SK-N-SH treated with all-trans-retinoic acid at 6 μM for 48 hours (cell line): ENCODE results near the gene MUS81.

Experiments
- ATAC-seq: fragments of 200-7000 bp; cut with Tn5 transposase; 3 replicates; pipeline ENCODE4 v1.9.1; 2020; ENCODE audit warnings: mild to moderate bottlenecking, moderate library complexity
- ARNTL ChIP-seq: fragments of 450-650 bp; formaldehyde crosslinking; IDR thresholded peaks from 2 replicates; pipeline ENCODE4 v1.5.0; 2020; ENCODE audit warnings: low read depth, mild to moderate bottlenecking, moderate library complexity, borderline replicate concordance
- BACH2 ChIP-seq: fragments of 250-450 bp; sonication (Bioruptor Pico); IDR thresholded peaks from 2 replicates; pipeline ENCODE4 v1.9.0; 2021; ENCODE audit warnings: mild to moderate bottlenecking, borderline replicate concordance
- CSDC2 ChIP-seq: fragments of 250-450 bp; sonication (Bioruptor Pico); IDR thresholded peaks from 2 replicates; pipeline ENCODE4 v1.5.0; 2020; ENCODE audit warnings: mild to moderate bottlenecking, moderate library complexity
- ESRRG ChIP-seq: fragments of 250-450 bp; sonication (Bioruptor Pico); IDR thresholded peaks from 2 replicates; pipeline ENCODE4 v1.6.1; 2021; ENCODE audit warnings: mild to moderate bottlenecking
- GLIS3 ChIP-seq: fragments of 250-450 bp; sonication (Bioruptor Pico); IDR thresholded peaks from 2 replicates; pipeline ENCODE4 v1.5.0; 2020; ENCODE audit warnings: mild to moderate bottlenecking, moderate library complexity
- ISL1 ChIP-seq: fragments of 250-450 bp; sonication (Bioruptor Pico); IDR thresholded peaks from 2 replicates; pipeline ENCODE4 v2.1.2; 2022; ENCODE audit warnings: mild to moderate bottlenecking, moderate library complexity
- OSR1 ChIP-seq: fragments of 250-450 bp; sonication (Bioruptor Pico); IDR thresholded peaks from 2 replicates; pipeline ENCODE4 v1.8.0; 2022; ENCODE audit warnings: moderate library complexity, mild to moderate bottlenecking, inconsistent platforms
- RARB ChIP-seq: fragments of 250-450 bp; sonication (Bioruptor Pico); IDR thresholded peaks from 2 replicates; pipeline ENCODE4 v1.8.0; 2021; ENCODE audit warnings: mild to moderate bottlenecking, moderate library complexity
- SNAI2 ChIP-seq: fragments of 250-450 bp; sonication (Bioruptor Pico); IDR thresholded peaks from 2 replicates; pipeline ENCODE4 v1.5.0; 2020; ENCODE audit warnings: mild to moderate bottlenecking, moderate library complexity
- TCF4 ChIP-seq: fragments of 250-450 bp; sonication (Bioruptor Pico); IDR thresholded peaks from 2 replicates; pipeline ENCODE4 v1.8.0; 2021; ENCODE audit warnings: mild to moderate bottlenecking, moderate library complexity, borderline replicate concordance
- TOX ChIP-seq: fragments of 250-450 bp; sonication (Bioruptor Pico); IDR thresholded peaks from 2 replicates; pipeline ENCODE4 v1.8.0; 2021; ENCODE audit warnings: mild to moderate bottlenecking, moderate library complexity, borderline replicate concordance
- ZC3H10 ChIP-seq: fragments of 250-450 bp; sonication (Bioruptor Pico); IDR thresholded peaks from 2 replicates; pipeline ENCODE4 v1.5.1; 2021; ENCODE audit warnings: mild to moderate bottlenecking, moderate library complexity
- ZFP3 ChIP-seq: fragments of 250-450 bp; sonication (Bioruptor Pico); IDR thresholded peaks from 2 replicates; pipeline ENCODE4 v1.5.0; 2020; ENCODE audit warnings: mild to moderate bottlenecking, moderate library complexity
- ZFP30 ChIP-seq: fragments of 450-650 bp; formaldehyde crosslinking; IDR thresholded peaks from 2 replicates; pipeline ENCODE4 v1.5.0; 2022; ENCODE audit warnings: mild to moderate bottlenecking, moderate library complexity
- ZNF565 ChIP-seq: fragments of 450-650 bp; formaldehyde crosslinking; conservative IDR thresholded peaks from 2 replicates; pipeline ENCODE4 v1.5.0; 2020; ENCODE audit warnings: low read depth, mild to moderate bottlenecking, moderate library complexity
- ZNF70 ChIP-seq: fragments of 450-650 bp; formaldehyde crosslinking; IDR thresholded peaks from 2 replicates; pipeline ENCODE4 v1.5.0; 2020; ENCODE audit warnings: mild to moderate bottlenecking, moderate library complexity
- ZNF8 ChIP-seq: fragments of 450-650 bp; formaldehyde crosslinking; IDR thresholded peaks from 2 replicates; pipeline ENCODE4 v1.5.0; 2020; ENCODE audit warnings: mild to moderate bottlenecking, moderate library complexity
- TF ChIP-seq, protein P1 (sequence below): fragments of 250-450 bp; sonication (Bioruptor Pico); IDR thresholded peaks from 2 replicates; pipeline ENCODE4 v1.5.0; 2020; ENCODE audit warnings: mild to moderate bottlenecking, moderate library complexity
- TF ChIP-seq, protein P2 (sequence below): fragments of 250-450 bp; sonication (Bioruptor Pico); IDR thresholded peaks from 2 replicates; pipeline ENCODE4 v1.8.0; 2020; ENCODE audit warnings: mild to moderate bottlenecking, moderate library complexity, borderline replicate concordance
- TF ChIP-seq, protein P3 (sequence below): fragments of 250-450 bp; sonication (Bioruptor Pico); IDR thresholded peaks from 2 replicates; pipeline ENCODE4 v1.8.0; 2021; ENCODE audit warnings: low read depth, mild to moderate bottlenecking, moderate library complexity, borderline replicate concordance
- TF ChIP-seq, protein P4 (sequence below): fragments of 250-450 bp; sonication (Bioruptor Pico); IDR thresholded peaks from 2 replicates; pipeline ENCODE4 v1.5.1; 2021; ENCODE audit warnings: mild to moderate bottlenecking, moderate library complexity
- TF ChIP-seq, protein P5 (sequence below): fragments of 250-450 bp; sonication (Bioruptor Pico); IDR thresholded peaks from 2 replicates; pipeline ENCODE4 v1.5.1; 2020; ENCODE audit warnings: low read depth, mild to moderate bottlenecking, moderate library complexity

Gene MUS81

DNA sequence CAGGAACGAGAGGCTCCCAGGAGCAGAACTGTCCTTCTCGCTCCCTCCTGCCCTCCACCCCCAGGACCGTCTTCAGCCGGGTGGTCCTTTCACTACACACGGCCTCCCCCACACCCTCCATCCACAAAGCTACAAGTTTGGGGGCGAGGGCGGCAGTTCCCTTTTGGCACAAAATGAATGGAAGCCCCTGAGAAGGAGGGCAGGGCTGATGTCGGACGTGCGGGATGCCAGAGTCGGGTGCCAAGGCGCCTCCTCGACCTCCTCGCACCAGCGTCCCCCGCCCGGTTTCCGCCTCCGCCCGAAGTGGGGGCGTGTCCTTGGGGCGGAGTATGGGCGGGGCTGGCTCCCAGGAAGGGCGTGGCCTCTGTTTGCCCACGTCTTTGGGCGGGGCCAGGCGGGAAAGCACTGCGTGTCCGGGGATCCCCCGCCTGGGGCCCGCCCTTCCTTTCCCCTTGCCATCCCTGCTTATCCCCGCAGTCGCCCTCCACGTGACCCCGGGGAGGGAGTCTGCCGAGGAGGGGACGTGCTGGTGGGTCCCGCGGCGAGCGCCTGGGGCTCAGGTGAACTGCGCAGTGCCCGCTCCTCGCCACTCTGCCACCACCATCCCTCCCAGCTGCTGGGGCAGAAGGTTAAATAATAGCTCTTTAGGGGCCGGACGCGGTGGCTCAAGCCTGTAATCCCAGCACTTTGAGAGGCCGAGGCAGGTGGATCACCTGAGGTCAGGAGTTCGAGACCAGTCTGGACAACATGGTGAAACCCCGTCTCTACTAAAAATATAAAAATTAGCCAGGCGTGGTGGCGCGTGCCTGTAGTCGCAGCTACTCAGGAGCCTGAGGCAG lies 13.3 kb downstream of the MUS81 start:
- no peak for TF ChIP-seq TCF4
- no peak for TF ChIP-seq ZFP3 (CRISPR knock-in tag)
- TF ChIP-seq ZNF565 (CRISPR knock-in tag) = no peak
- no peak for TF ChIP-seq ESRRG
- no peak for TF ChIP-seq ZNF70 (CRISPR knock-in tag)
- TF ChIP-seq ISL1 (CRISPR knock-in tag) = no peak
- no peak for TF ChIP-seq ZFP30 (CRISPR knock-in tag)
- no peak for TF ChIP-seq BACH2
- no peak for TF ChIP-seq SNAI2 (CRISPR knock-in tag)
- TF ChIP-seq RARB = no peak
- TF ChIP-seq, protein P1, sequence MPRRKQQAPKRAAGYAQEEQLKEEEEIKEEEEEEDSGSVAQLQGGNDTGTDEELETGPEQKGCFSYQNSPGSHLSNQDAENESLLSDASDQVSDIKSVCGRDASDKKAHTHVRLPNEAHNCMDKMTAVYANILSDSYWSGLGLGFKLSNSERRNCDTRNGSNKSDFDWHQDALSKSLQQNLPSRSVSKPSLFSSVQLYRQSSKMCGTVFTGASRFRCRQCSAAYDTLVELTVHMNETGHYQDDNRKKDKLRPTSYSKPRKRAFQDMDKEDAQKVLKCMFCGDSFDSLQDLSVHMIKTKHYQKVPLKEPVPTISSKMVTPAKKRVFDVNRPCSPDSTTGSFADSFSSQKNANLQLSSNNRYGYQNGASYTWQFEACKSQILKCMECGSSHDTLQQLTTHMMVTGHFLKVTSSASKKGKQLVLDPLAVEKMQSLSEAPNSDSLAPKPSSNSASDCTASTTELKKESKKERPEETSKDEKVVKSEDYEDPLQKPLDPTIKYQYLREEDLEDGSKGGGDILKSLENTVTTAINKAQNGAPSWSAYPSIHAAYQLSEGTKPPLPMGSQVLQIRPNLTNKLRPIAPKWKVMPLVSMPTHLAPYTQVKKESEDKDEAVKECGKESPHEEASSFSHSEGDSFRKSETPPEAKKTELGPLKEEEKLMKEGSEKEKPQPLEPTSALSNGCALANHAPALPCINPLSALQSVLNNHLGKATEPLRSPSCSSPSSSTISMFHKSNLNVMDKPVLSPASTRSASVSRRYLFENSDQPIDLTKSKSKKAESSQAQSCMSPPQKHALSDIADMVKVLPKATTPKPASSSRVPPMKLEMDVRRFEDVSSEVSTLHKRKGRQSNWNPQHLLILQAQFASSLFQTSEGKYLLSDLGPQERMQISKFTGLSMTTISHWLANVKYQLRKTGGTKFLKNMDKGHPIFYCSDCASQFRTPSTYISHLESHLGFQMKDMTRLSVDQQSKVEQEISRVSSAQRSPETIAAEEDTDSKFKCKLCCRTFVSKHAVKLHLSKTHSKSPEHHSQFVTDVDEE (CRISPR knock-in tag) = no peak
- no peak for TF ChIP-seq CSDC2 (CRISPR knock-in tag)
- no peak for TF ChIP-seq OSR1
- TF ChIP-seq TOX (CRISPR knock-in tag) = no peak
- TF ChIP-seq GLIS3 (CRISPR knock-in tag) = no peak
- TF ChIP-seq ARNTL = no peak
- TF ChIP-seq, protein P2, sequence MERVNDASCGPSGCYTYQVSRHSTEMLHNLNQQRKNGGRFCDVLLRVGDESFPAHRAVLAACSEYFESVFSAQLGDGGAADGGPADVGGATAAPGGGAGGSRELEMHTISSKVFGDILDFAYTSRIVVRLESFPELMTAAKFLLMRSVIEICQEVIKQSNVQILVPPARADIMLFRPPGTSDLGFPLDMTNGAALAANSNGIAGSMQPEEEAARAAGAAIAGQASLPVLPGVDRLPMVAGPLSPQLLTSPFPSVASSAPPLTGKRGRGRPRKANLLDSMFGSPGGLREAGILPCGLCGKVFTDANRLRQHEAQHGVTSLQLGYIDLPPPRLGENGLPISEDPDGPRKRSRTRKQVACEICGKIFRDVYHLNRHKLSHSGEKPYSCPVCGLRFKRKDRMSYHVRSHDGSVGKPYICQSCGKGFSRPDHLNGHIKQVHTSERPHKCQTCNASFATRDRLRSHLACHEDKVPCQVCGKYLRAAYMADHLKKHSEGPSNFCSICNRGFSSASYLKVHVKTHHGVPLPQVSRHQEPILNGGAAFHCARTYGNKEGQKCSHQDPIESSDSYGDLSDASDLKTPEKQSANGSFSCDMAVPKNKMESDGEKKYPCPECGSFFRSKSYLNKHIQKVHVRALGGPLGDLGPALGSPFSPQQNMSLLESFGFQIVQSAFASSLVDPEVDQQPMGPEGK (CRISPR knock-in tag) = no peak
- no peak for TF ChIP-seq ZC3H10 (CRISPR knock-in tag)
- TF ChIP-seq, protein P3, sequence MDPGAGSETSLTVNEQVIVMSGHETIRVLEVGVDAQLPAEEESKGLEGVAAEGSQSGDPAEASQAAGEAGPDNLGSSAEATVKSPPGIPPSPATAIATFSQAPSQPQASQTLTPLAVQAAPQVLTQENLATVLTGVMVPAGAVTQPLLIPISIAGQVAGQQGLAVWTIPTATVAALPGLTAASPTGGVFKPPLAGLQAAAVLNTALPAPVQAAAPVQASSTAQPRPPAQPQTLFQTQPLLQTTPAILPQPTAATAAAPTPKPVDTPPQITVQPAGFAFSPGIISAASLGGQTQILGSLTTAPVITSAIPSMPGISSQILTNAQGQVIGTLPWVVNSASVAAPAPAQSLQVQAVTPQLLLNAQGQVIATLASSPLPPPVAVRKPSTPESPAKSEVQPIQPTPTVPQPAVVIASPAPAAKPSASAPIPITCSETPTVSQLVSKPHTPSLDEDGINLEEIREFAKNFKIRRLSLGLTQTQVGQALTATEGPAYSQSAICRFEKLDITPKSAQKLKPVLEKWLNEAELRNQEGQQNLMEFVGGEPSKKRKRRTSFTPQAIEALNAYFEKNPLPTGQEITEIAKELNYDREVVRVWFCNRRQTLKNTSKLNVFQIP (CRISPR knock-in tag) = no peak
- no peak for TF ChIP-seq ZNF8 (CRISPR knock-in tag)
- peak; percentile 70 for ATAC-seq

DNA sequence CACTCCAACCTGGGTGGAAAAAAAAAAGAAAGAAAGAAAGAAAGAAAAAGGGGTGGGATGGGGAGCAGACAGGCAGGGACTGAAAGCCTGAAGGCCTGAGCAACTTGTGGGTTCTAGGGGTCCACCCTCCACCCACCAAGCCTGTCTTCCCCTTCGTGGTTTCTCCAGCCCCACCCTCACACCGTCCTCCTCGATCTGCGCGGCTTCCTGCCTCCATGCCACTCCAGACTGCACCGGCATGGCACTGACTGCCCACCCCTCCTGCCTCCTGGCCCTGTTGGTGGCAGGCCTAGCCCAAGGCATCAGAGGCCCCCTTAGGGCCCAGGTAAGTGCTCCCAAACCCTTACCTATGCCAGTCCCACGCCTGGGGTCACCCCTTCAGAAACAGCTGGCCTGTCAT lies 19.4 kb downstream of the MUS81 start, which contains the start of gene CTSW:
TSS of gene CTSW (plus strand) at position 221 of the 400 bp plus-strand sequence. CDS start at position 239, 18 bp downstream.
- ATAC-seq = peak; percentile 9; the same call in 1 of the 3 replicates
- TF ChIP-seq ZNF8 (CRISPR knock-in tag) (no peak), ZFP30 (CRISPR knock-in tag) (no peak), ISL1 (CRISPR knock-in tag) (no peak)
- TF ChIP-seq, protein P4, sequence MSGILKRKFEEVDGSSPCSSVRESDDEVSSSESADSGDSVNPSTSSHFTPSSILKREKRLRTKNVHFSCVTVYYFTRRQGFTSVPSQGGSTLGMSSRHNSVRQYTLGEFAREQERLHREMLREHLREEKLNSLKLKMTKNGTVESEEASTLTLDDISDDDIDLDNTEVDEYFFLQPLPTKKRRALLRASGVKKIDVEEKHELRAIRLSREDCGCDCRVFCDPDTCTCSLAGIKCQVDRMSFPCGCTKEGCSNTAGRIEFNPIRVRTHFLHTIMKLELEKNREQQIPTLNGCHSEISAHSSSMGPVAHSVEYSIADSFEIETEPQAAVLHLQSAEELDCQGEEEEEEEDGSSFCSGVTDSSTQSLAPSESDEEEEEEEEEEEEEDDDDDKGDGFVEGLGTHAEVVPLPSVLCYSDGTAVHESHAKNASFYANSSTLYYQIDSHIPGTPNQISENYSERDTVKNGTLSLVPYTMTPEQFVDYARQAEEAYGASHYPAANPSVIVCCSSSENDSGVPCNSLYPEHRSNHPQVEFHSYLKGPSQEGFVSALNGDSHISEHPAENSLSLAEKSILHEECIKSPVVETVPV = no peak
- TF ChIP-seq, protein P5, sequence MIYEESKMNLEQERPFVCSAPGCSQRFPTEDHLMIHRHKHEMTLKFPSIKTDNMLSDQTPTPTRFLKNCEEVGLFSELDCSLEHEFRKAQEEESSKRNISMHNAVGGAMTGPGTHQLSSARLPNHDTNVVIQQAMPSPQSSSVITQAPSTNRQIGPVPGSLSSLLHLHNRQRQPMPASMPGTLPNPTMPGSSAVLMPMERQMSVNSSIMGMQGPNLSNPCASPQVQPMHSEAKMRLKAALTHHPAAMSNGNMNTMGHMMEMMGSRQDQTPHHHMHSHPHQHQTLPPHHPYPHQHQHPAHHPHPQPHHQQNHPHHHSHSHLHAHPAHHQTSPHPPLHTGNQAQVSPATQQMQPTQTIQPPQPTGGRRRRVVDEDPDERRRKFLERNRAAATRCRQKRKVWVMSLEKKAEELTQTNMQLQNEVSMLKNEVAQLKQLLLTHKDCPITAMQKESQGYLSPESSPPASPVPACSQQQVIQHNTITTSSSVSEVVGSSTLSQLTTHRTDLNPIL = no peak
- TF ChIP-seq, protein P1 (CRISPR knock-in tag) = no peak
